NCI-H1930 (cell line): ENCODE data around the gene TSSC4.

Source experiments
- DNase-seq, 2 experiments: peaks; one replicate each; lab custom pipeline; 2025; lab: John Stamatoyannopoulos, UW

Gene TSSC4

GRCh38 chr11:2386591-2386990, 14.0 kb upstream of the TSSC4 start:
- DNase-seq: no peak

- no peak for DNase-seq
Observed at GRCh38 chr11:2387266-2387987, 13.1 kb upstream of the TSSC4 start.

- no peak for DNase-seq
Observed at GRCh38 chr11:2388431-2389376, 11.8 kb upstream of the TSSC4 start.

- no peak for DNase-seq
Observed at GRCh38 chr11:2389377-2390026, 11.0 kb upstream of the TSSC4 start.

GRCh38 chr11:2390091-2390724, 10.3 kb upstream of the TSSC4 start:
- no peak for DNase-seq

- no peak for DNase-seq
Observed at GRCh38 chr11:2390725-2391151, 9.8 kb upstream of the TSSC4 start.

- no peak for DNase-seq
Observed at GRCh38 chr11:2391181-2391975, 9.2 kb upstream of the TSSC4 start.

GRCh38 chr11:2392241-2392959, 8.2 kb upstream of the TSSC4 start:
- no peak for DNase-seq

GRCh38 chr11:2393111-2393868, 7.3 kb upstream of the TSSC4 start:
- no peak for DNase-seq

GRCh38 chr11:2393941-2394817, 6.4 kb upstream of the TSSC4 start:
- no peak for DNase-seq

- DNase-seq: no peak
Observed at GRCh38 chr11:2394818-2395105, 5.8 kb upstream of the TSSC4 start.

GRCh38 chr11:2395211-2395730, 5.3 kb upstream of the TSSC4 start:
- DNase-seq: no peak

GRCh38 chr11:2395856-2396255, 4.7 kb upstream of the TSSC4 start:
- no peak for DNase-seq

- DNase-seq: no peak
Observed at GRCh38 chr11:2396471-2396870, 4.1 kb upstream of the TSSC4 start.

- DNase-seq: no peak
Observed at GRCh38 chr11:2397005-2397404, 3.5 kb upstream of the TSSC4 start.

GRCh38 chr11:2398664-2399355, 1.7 kb upstream of the TSSC4 start:
- DNase-seq: no peak

GRCh38 chr11:2399488-2400068, 972 bp upstream of the TSSC4 start:
- no peak for DNase-seq
